ENCODE measurements around the gene ADAMTS6. TPM values are rescaled to one million over a fixed set of nuclear protein-coding genes. Genes with fewer than 3 reads are reported as not detected.

ADAMTS6 gene
- total RNA-seq, 1 donor from 2014 or later: 16.7 TPM

- Mint-ChIP-seq H3K27me3 (ENCODE audit: unreplicated experiment) (no peaks in the 10 kb centered on the region), H3K27ac (ENCODE audit: unreplicated experiment) (no peak overlapping the region), H3K4me1 (ENCODE audit: unreplicated experiment) (no peaks in the 10 kb centered on the region), H3K4me3 (ENCODE audit: unreplicated experiment) (no peak overlapping the region), H3K36me3 (ENCODE audit: low read depth, unreplicated experiment) (peaks cover 10% of the 10 kb centered on the region), H3K9me3 (ENCODE audit: unreplicated experiment) (no peaks in the 10 kb centered on the region)
- TF ChIP-seq CTCF (IDR thresholded peaks at IDR 0.05; ENCODE audit: unreplicated experiment): no peak
- DNase-seq (ENCODE audit: low spot score): no peak
Observed at GRCh38 chr5:65434122-65434521, 47.6 kb downstream of the ADAMTS6 start.

GRCh38 chr5:65426656-65427055 is 55.1 kb downstream of the ADAMTS6 start:
- Mint-ChIP-seq H3K9me3 (ENCODE audit: unreplicated experiment) (no peaks in the 10 kb centered on the region), H3K27ac (ENCODE audit: unreplicated experiment) (no peak overlapping the region), H3K36me3 (ENCODE audit: low read depth, unreplicated experiment) (peaks cover 6% of the 10 kb centered on the region), H3K4me1 (ENCODE audit: unreplicated experiment) (no peaks in the 10 kb centered on the region), H3K4me3 (ENCODE audit: unreplicated experiment) (no peak overlapping the region), H3K27me3 (ENCODE audit: unreplicated experiment) (no peaks in the 10 kb centered on the region)
- DNase-seq (ENCODE audit: low spot score): no peak
- TF ChIP-seq CTCF (IDR thresholded peaks at IDR 0.05; ENCODE audit: unreplicated experiment): no peak

- Mint-ChIP-seq H3K4me3 (ENCODE audit: unreplicated experiment) (no peak overlapping the region), H3K27ac (ENCODE audit: unreplicated experiment) (no peak overlapping the region), H3K4me1 (ENCODE audit: unreplicated experiment) (no peaks in the 10 kb centered on the region), H3K36me3 (ENCODE audit: low read depth, unreplicated experiment) (peaks cover 27% of the 10 kb centered on the region), H3K9me3 (ENCODE audit: unreplicated experiment) (peaks cover 4% of the 10 kb centered on the region), H3K27me3 (ENCODE audit: unreplicated experiment) (no peaks in the 10 kb centered on the region)
- no peak for TF ChIP-seq CTCF (IDR thresholded peaks at IDR 0.05; ENCODE audit: unreplicated experiment)
- no peak for DNase-seq (ENCODE audit: low spot score)
Observed at GRCh38 chr5:65423623-65424022, 58.1 kb downstream of the ADAMTS6 start.

- DNase-seq (ENCODE audit: low spot score): no peak
- no peak for TF ChIP-seq CTCF (IDR thresholded peaks at IDR 0.05; ENCODE audit: unreplicated experiment)
- Mint-ChIP-seq H3K36me3 (ENCODE audit: low read depth, unreplicated experiment) (peaks cover 46% of the 10 kb centered on the region), H3K9me3 (ENCODE audit: unreplicated experiment) (peaks cover 4% of the 10 kb centered on the region), H3K4me1 (ENCODE audit: unreplicated experiment) (peaks cover 3% of the 10 kb centered on the region), H3K27ac (ENCODE audit: unreplicated experiment) (no peak overlapping the region), H3K4me3 (ENCODE audit: unreplicated experiment) (no peak overlapping the region), H3K27me3 (ENCODE audit: unreplicated experiment) (no peaks in the 10 kb centered on the region)
Observed at GRCh38 chr5:65418661-65419060, 63.1 kb downstream of the ADAMTS6 start.

GRCh38 chr5:65413822-65414221 is 67.9 kb downstream of the ADAMTS6 start:
- H3K36me3 Mint-ChIP-seq (ENCODE audit: low read depth, unreplicated experiment): peaks cover 20% of the 10 kb centered on the region
- peaks cover 3% of the 10 kb centered on the region for H3K4me1 Mint-ChIP-seq (ENCODE audit: unreplicated experiment)

More at GRCh38 chr5:65413822-65414221, 67.9 kb downstream of the ADAMTS6 start:
- Mint-ChIP-seq H3K27me3 (ENCODE audit: unreplicated experiment) (no peaks in the 10 kb centered on the region), H3K9me3 (ENCODE audit: unreplicated experiment) (no peaks in the 10 kb centered on the region), H3K27ac (ENCODE audit: unreplicated experiment) (no peak overlapping the region), H3K4me3 (ENCODE audit: unreplicated experiment) (no peak overlapping the region)
- TF ChIP-seq CTCF (IDR thresholded peaks at IDR 0.05; ENCODE audit: unreplicated experiment): no peak
- no peak for DNase-seq (ENCODE audit: low spot score)
